ENCODE measurements around the gene SCFD2.
A peak's percentile ranks its signal among the peaks of the same experiment; 100 is the strongest.
"Not testable (repeated sequence)": the region's sequence is repeated elsewhere in the genome, so short reads cannot be mapped to it uniquely, and the experiment has no call there.

Gene SCFD2

GRCh38 chr4:53238352-53238751, 127.5 kb downstream of the SCFD2 start:
- H3K27ac Mint-ChIP-seq, H3K4me1 Mint-ChIP-seq, ATAC-seq, DNase-seq, H3K4me3 Mint-ChIP-seq, H3K9me3 Mint-ChIP-seq, H3K27me3 Mint-ChIP-seq: not testable (repeated sequence)
- H3K36me3 Mint-ChIP-seq (ENCODE audit: low read depth) = peaks cover 22% of the 10 kb centered on the region

- not testable (repeated sequence) for H3K9me3 Mint-ChIP-seq, ATAC-seq, DNase-seq, H3K27me3 Mint-ChIP-seq, H3K4me3 Mint-ChIP-seq, H3K4me1 Mint-ChIP-seq, H3K27ac Mint-ChIP-seq
- peaks cover 17% of the 10 kb centered on the region for H3K36me3 Mint-ChIP-seq (ENCODE audit: low read depth)
Measured at GRCh38 chr4:53237811-53238210, 128.1 kb downstream of the SCFD2 start.

GRCh38 chr4:53236624-53237023, 129.2 kb downstream of the SCFD2 start:
- H3K27me3 Mint-ChIP-seq, H3K27ac Mint-ChIP-seq, H3K4me1 Mint-ChIP-seq, DNase-seq, H3K9me3 Mint-ChIP-seq, ATAC-seq, H3K4me3 Mint-ChIP-seq: not testable (repeated sequence)
- H3K36me3 Mint-ChIP-seq (ENCODE audit: low read depth) = peaks cover 13% of the 10 kb centered on the region

- Mint-ChIP-seq H3K9me3 (no peaks in the 10 kb centered on the region), H3K27ac (no peak overlapping the region), H3K27me3 (no peaks in the 10 kb centered on the region), H3K4me3 (no peak overlapping the region), H3K36me3 (ENCODE audit: low read depth) (peaks cover 11% of the 10 kb centered on the region), H3K4me1 (no peaks in the 10 kb centered on the region)
- ATAC-seq (no peak), DNase-seq (no peak)
Measured at GRCh38 chr4:53235547-53235946, 130.3 kb downstream of the SCFD2 start.

- Mint-ChIP-seq H3K36me3 (ENCODE audit: low read depth) (peaks cover 6% of the 10 kb centered on the region), H3K27ac (no peak overlapping the region), H3K4me1 (no peaks in the 10 kb centered on the region), H3K9me3 (no peaks in the 10 kb centered on the region), H3K27me3 (no peaks in the 10 kb centered on the region), H3K4me3 (no peak overlapping the region)
- ATAC-seq (no peak), DNase-seq (no peak)
Measured at GRCh38 chr4:53234669-53235068, 131.2 kb downstream of the SCFD2 start.

- H3K27ac Mint-ChIP-seq = no peak overlapping the region
- H3K9me3 Mint-ChIP-seq = no peaks in the 10 kb centered on the region
- H3K36me3 Mint-ChIP-seq (ENCODE audit: low read depth) = peaks cover 7% of the 10 kb centered on the region
- H3K4me1 Mint-ChIP-seq = no peaks in the 10 kb centered on the region
- H3K27me3 Mint-ChIP-seq = no peaks in the 10 kb centered on the region
- no peak overlapping the region for H3K4me3 Mint-ChIP-seq
- ATAC-seq (no peak), DNase-seq (no peak)
Measured at GRCh38 chr4:53234111-53234510, 131.8 kb downstream of the SCFD2 start.

- H3K27me3 Mint-ChIP-seq = no peaks in the 10 kb centered on the region
- H3K36me3 Mint-ChIP-seq (ENCODE audit: low read depth) = peaks cover 9% of the 10 kb centered on the region
- no peaks in the 10 kb centered on the region for H3K9me3 Mint-ChIP-seq
- no peak overlapping the region for H3K4me3 Mint-ChIP-seq
- ATAC-seq = no peak
- no peak for DNase-seq
- no peaks in the 10 kb centered on the region for H3K4me1 Mint-ChIP-seq
- no peak overlapping the region for H3K27ac Mint-ChIP-seq
Measured at GRCh38 chr4:53233114-53233795, 132.6 kb downstream of the SCFD2 start.

GRCh38 chr4:53232371-53232770, 133.5 kb downstream of the SCFD2 start:
- Mint-ChIP-seq H3K36me3 (ENCODE audit: low read depth) (peaks cover 14% of the 10 kb centered on the region), H3K27ac (no peak overlapping the region), H3K4me3 (no peak overlapping the region), H3K4me1 (no peaks in the 10 kb centered on the region), H3K27me3 (no peaks in the 10 kb centered on the region), H3K9me3 (no peaks in the 10 kb centered on the region)
- no peak for ATAC-seq
- DNase-seq = no peak

GRCh38 chr4:53228036-53228435, 137.8 kb downstream of the SCFD2 start:
- Mint-ChIP-seq H3K4me1 (no peaks in the 10 kb centered on the region), H3K9me3 (no peaks in the 10 kb centered on the region), H3K36me3 (ENCODE audit: low read depth) (peaks cover 14% of the 10 kb centered on the region), H3K27ac (no peak overlapping the region), H3K4me3 (no peak overlapping the region), H3K27me3 (no peaks in the 10 kb centered on the region)
- ATAC-seq (no peak), DNase-seq (no peak)

- no peaks in the 10 kb centered on the region for H3K27me3 Mint-ChIP-seq
- ATAC-seq (no peak), DNase-seq (no peak)
- no peaks in the 10 kb centered on the region for H3K9me3 Mint-ChIP-seq
- peaks cover 14% of the 10 kb centered on the region for H3K36me3 Mint-ChIP-seq (ENCODE audit: low read depth)
- no peaks in the 10 kb centered on the region for H3K4me1 Mint-ChIP-seq
- H3K4me3 Mint-ChIP-seq = no peak overlapping the region
- no peak overlapping the region for H3K27ac Mint-ChIP-seq
Measured at GRCh38 chr4:53227451-53227850, 138.4 kb downstream of the SCFD2 start.

GRCh38 chr4:53221832-53222480, 143.9 kb downstream of the SCFD2 start:
- ATAC-seq = peak; percentile 59
- Mint-ChIP-seq H3K4me1 (no peaks in the 10 kb centered on the region), H3K9me3 (peaks cover 10% of the 10 kb centered on the region), H3K27ac (no peak overlapping the region), H3K4me3 (no peak overlapping the region), H3K27me3 (no peaks in the 10 kb centered on the region), H3K36me3 (ENCODE audit: low read depth) (peaks cover 14% of the 10 kb centered on the region)
- no peak for DNase-seq

GRCh38 chr4:53219148-53219547, 146.7 kb downstream of the SCFD2 start:
- H3K9me3 Mint-ChIP-seq = peaks cover 10% of the 10 kb centered on the region
- not testable (repeated sequence) for H3K4me1 Mint-ChIP-seq

GRCh38 chr4:53208753-53209152, 157.1 kb downstream of the SCFD2 start:
- H3K27ac Mint-ChIP-seq = no peak overlapping the region
- DNase-seq = no peak
- H3K9me3 Mint-ChIP-seq = peaks cover 4% of the 10 kb centered on the region
- no peak for ATAC-seq
- no peak overlapping the region for H3K4me3 Mint-ChIP-seq
- H3K4me1 Mint-ChIP-seq = no peaks in the 10 kb centered on the region
- H3K36me3 Mint-ChIP-seq (ENCODE audit: low read depth) = peaks cover 23% of the 10 kb centered on the region
- H3K27me3 Mint-ChIP-seq = no peaks in the 10 kb centered on the region

More at GRCh38 chr4:53219148-53219547, 146.7 kb downstream of the SCFD2 start:
- not testable (repeated sequence) for H3K4me3 Mint-ChIP-seq, ATAC-seq, H3K27ac Mint-ChIP-seq, H3K27me3 Mint-ChIP-seq, DNase-seq
- peaks cover 14% of the 10 kb centered on the region for H3K36me3 Mint-ChIP-seq (ENCODE audit: low read depth)

GRCh38 chr4:53205970-53206369, 159.9 kb downstream of the SCFD2 start:
- Mint-ChIP-seq H3K36me3 (ENCODE audit: low read depth) (peaks cover 17% of the 10 kb centered on the region), H3K27me3 (no peaks in the 10 kb centered on the region), H3K4me1 (no peaks in the 10 kb centered on the region), H3K27ac (no peak overlapping the region), H3K9me3 (no peaks in the 10 kb centered on the region), H3K4me3 (no peak overlapping the region)
- DNase-seq = no peak
- no peak for ATAC-seq

- Mint-ChIP-seq H3K27ac (no peak overlapping the region), H3K9me3 (no peaks in the 10 kb centered on the region), H3K4me3 (no peak overlapping the region), H3K4me1 (no peaks in the 10 kb centered on the region), H3K36me3 (ENCODE audit: low read depth) (peaks cover 5% of the 10 kb centered on the region), H3K27me3 (no peaks in the 10 kb centered on the region)
- DNase-seq = no peak
- ATAC-seq = no peak
Measured at GRCh38 chr4:53199356-53199755, 166.5 kb downstream of the SCFD2 start.

Data from activated naive CD8-positive, alpha-beta T cell treated with anti-CD3 and anti-CD28 coated beads, Interleukin-2, amount 50 U/mL, for 24 hours (primary cell).